Activated T-helper 1 cell treated with Interleukin-2 at 50 U/mL for 16 hours (primary cell): ENCODE results near the gene ETFA.

Experiments used
- DNase-seq: peaks from one replicate; pipeline ENCODE4 v3.0.0-alpha.2; 2020; ENCODE audit warnings: low read depth

Gene ETFA

GRCh38 chr15:76215634-76216033, 95.6 kb downstream of the ETFA start:
- no peak for DNase-seq

- DNase-seq, result no peak
Observed at GRCh38 chr15:76209942-76210341, 101.3 kb downstream of the ETFA start.

GRCh38 chr15:76209523-76209922, 101.7 kb downstream of the ETFA start:
- DNase-seq, result no peak

- no peak for DNase-seq
Observed at GRCh38 chr15:76208786-76209424, 102.4 kb downstream of the ETFA start.

GRCh38 chr15:76208084-76208785, 103.0 kb downstream of the ETFA start:
- no peak for DNase-seq

GRCh38 chr15:76206325-76206976, 104.8 kb downstream of the ETFA start:
- DNase-seq, result no peak

GRCh38 chr15:76204916-76205460, 106.3 kb downstream of the ETFA start:
- no peak for DNase-seq

GRCh38 chr15:76204109-76204845, 107.0 kb downstream of the ETFA start:
- DNase-seq, result no peak

GRCh38 chr15:76203346-76204108, 107.7 kb downstream of the ETFA start:
- no peak for DNase-seq

GRCh38 chr15:76201536-76202255, 109.6 kb downstream of the ETFA start:
- no peak for DNase-seq

GRCh38 chr15:76200641-76201105, 110.6 kb downstream of the ETFA start:
- DNase-seq, result no peak

GRCh38 chr15:76200083-76200465, 111.2 kb downstream of the ETFA start:
- DNase-seq, result no peak

GRCh38 chr15:76199106-76200082, 111.9 kb downstream of the ETFA start:
- DNase-seq, result no peak

GRCh38 chr15:76198456-76199105, 112.7 kb downstream of the ETFA start:
- no peak for DNase-seq

GRCh38 chr15:76197703-76198455, 113.4 kb downstream of the ETFA start:
- DNase-seq, result no peak

- DNase-seq, result no peak
Observed at GRCh38 chr15:76196269-76197231, 114.7 kb downstream of the ETFA start.
